Peyer's patch (tissue), 4 donors: ENCODE results near the gene ZXDC.

Source experiments
- CTCF ChIP-seq, 6 experiments: fragments of 450-650 bp in 4 of 6; fragments of 200-600 bp in 2 of 6; sonication (generic) in 1 of 6; IDR thresholded peaks; one replicate each; pipeline ENCODE4 v1.5.1; 2017 to 2019; ENCODE audit warnings: antibody characterized with exemption in 6 of 6, mild to moderate bottlenecking in 3 of 6, moderate library complexity in 1 of 6
- POLR2A ChIP-seq, 2 donors: fragments of 450-650 bp; IDR thresholded peaks; one replicate each; pipeline ENCODE4 v1.5.1; 2017; ENCODE audit warnings: antibody characterized with exemption in 2 of 2, mild to moderate bottlenecking in 2 of 2, moderate library complexity in 2 of 2

GRCh38 chr3:126484662-126485061 lies 9.0 kb upstream of the ZXDC start:
- TF ChIP-seq CTCF (IDR thresholded peaks at IDR 0.05) (no peak), POLR2A (IDR thresholded peaks at IDR 0.05) (no peak)
